ENCODE data around the gene PRSS12. TPM values are rescaled to one million over a fixed set of nuclear protein-coding genes. Genes with fewer than 3 reads are reported as not detected.

Gene PRSS12
- total and polyA plus RNA-seq, 2 donors (not counting 1 experiment from before 2014, with no cell fraction given), result not detected

- no CpG with 5 or more reads among the region's 6 CpGs for WGBS (ENCODE audit: insufficient coverage)
- Histone ChIP-seq H3K27ac (ENCODE audit: low read length in 2 of 2) (no peak overlapping the region), H2AFZ (ENCODE audit: insufficient read depth, low read depth, low read length, poor library complexity, severe bottlenecking) (no peak overlapping the region), H3K27me3 (replicated peaks in 1 of 4; ENCODE audit: control extremely low read depth in 1 of 4, control insufficient read depth in 3 of 4, insufficient read depth in 4 of 4, low read length in 3 of 4) (peaks cover 0 to 4% (median 0%) of the 10 kb centered on the region in 4 experiments), H3K4me3 (ENCODE audit: control extremely low read depth in 1 of 5, extremely low read depth in 1 of 5, insufficient read depth in 1 of 5, low read depth in 2 of 5, low read length in 4 of 5) (no peak overlapping the region), H4K20me1 (ENCODE audit: control insufficient read depth, insufficient read depth, low read length, poor library complexity, severe bottlenecking) (no peaks in the 10 kb centered on the region), H3K9me3 (ENCODE audit: control extremely low read depth in 1 of 3, control insufficient read depth in 2 of 3, insufficient read depth in 1 of 3, low read length in 2 of 3) (no peaks in the 10 kb centered on the region), H3K4me1 (ENCODE audit: control insufficient read depth in 2 of 2, insufficient read depth in 2 of 2, low read length in 2 of 2) (no peaks in the 10 kb centered on the region), H3K4me2 (replicated peaks; ENCODE audit: low read depth, low read length, poor library complexity, severe bottlenecking) (no peak overlapping the region), H3K79me2 (ENCODE audit: control insufficient read depth, insufficient read depth, low read length) (no peaks in the 10 kb centered on the region), H3K36me3 (replicated peaks in 1 of 2; ENCODE audit: control extremely low read depth in 1 of 2, control insufficient read depth in 1 of 2, extremely low read depth in 1 of 2, insufficient read depth in 2 of 2, low read length in 1 of 2) (no peaks in the 10 kb centered on the region), H3K9ac (ENCODE audit: low read length) (no peak overlapping the region)
- TF ChIP-seq EZH2 (IDR thresholded peaks at IDR 0.05; ENCODE audit: borderline replicate concordance, insufficient read depth, low read depth, low read length, poor library complexity, severe bottlenecking) (no peak), CTCF (IDR thresholded peaks at IDR 0.05) (no peak)
- Mint-ChIP-seq H3K27me3 (no peaks in the 10 kb centered on the region), H3K9me3 (ENCODE audit: insufficient read depth) (no peaks in the 10 kb centered on the region), H3K27ac (no peak overlapping the region), H3K4me1 (no peaks in the 10 kb centered on the region), H3K4me3 (no peak overlapping the region)
- intact Hi-C loops (cut with micrococcal nuclease), result no loop called here
- ATAC-seq (ENCODE audit: low read depth) (no peak), DNase-seq (no peak)
- ChIA-PET CTCF (no interaction called here), POLR2A (no interaction called here)
These were observed 16.4 kb upstream of the PRSS12 start for GRCh38 chr4:118369231-118369630.

GRCh38 chr4:118367872-118368271 is 15.1 kb upstream of the PRSS12 start:
- CTCF ChIA-PET, result no interaction called here

More at GRCh38 chr4:118367872-118368271, 15.1 kb upstream of the PRSS12 start:
- Histone ChIP-seq H3K27me3 (replicated peaks in 1 of 4; ENCODE audit: control extremely low read depth in 1 of 4, control insufficient read depth in 3 of 4, insufficient read depth in 4 of 4, low read length in 3 of 4) (peaks cover 0 to 4% (median 0%) of the 10 kb centered on the region in 4 experiments), H2AFZ (ENCODE audit: insufficient read depth, low read depth, low read length, poor library complexity, severe bottlenecking) (no peak overlapping the region), H4K20me1 (ENCODE audit: control insufficient read depth, insufficient read depth, low read length, poor library complexity, severe bottlenecking) (no peaks in the 10 kb centered on the region), H3K9ac (ENCODE audit: low read length) (no peak overlapping the region), H3K36me3 (replicated peaks in 1 of 2; ENCODE audit: control extremely low read depth in 1 of 2, control insufficient read depth in 1 of 2, extremely low read depth in 1 of 2, insufficient read depth in 2 of 2, low read length in 1 of 2) (no peaks in the 10 kb centered on the region), H3K9me3 (ENCODE audit: control extremely low read depth in 1 of 3, control insufficient read depth in 2 of 3, insufficient read depth in 1 of 3, low read length in 2 of 3) (no peaks in the 10 kb centered on the region), H3K4me2 (replicated peaks; ENCODE audit: low read depth, low read length, poor library complexity, severe bottlenecking) (no peak overlapping the region), H3K79me2 (ENCODE audit: control insufficient read depth, insufficient read depth, low read length) (no peaks in the 10 kb centered on the region), H3K4me1 (ENCODE audit: control insufficient read depth in 2 of 2, insufficient read depth in 2 of 2, low read length in 2 of 2) (no peaks in the 10 kb centered on the region), H3K27ac (ENCODE audit: low read length in 2 of 2) (no peak overlapping the region), H3K4me3 (ENCODE audit: control extremely low read depth in 1 of 5, extremely low read depth in 1 of 5, insufficient read depth in 1 of 5, low read depth in 2 of 5, low read length in 4 of 5) (no peak overlapping the region)
- intact Hi-C loops (cut with micrococcal nuclease), result no loop called here
- WGBS (ENCODE audit: insufficient coverage), result no CpG with 5 or more reads among the region's 2 CpGs
- Mint-ChIP-seq H3K4me3 (no peak overlapping the region), H3K9me3 (ENCODE audit: insufficient read depth) (no peaks in the 10 kb centered on the region), H3K27me3 (no peaks in the 10 kb centered on the region), H3K4me1 (no peaks in the 10 kb centered on the region), H3K27ac (no peak overlapping the region)
- ATAC-seq (ENCODE audit: low read depth), result no peak
- POLR2A ChIA-PET, result no interaction called here
- DNase-seq, result no peak
- TF ChIP-seq EZH2 (IDR thresholded peaks at IDR 0.05; ENCODE audit: borderline replicate concordance, insufficient read depth, low read depth, low read length, poor library complexity, severe bottlenecking), result no peak
- no peak for TF ChIP-seq CTCF (IDR thresholded peaks at IDR 0.05)
